NCI-H82 treated with DMSO at 0.1 percent for 48 hours (cell line): Measurements from ENCODE around the gene LRP5.
"Not testable (repeated sequence)": the region's sequence is repeated elsewhere in the genome, so short reads cannot be mapped to it uniquely, and the experiment has no call there.

Experiments
- DNase-seq: peaks from one replicate; lab custom pipeline; 2025; ENCODE audit not compliant: unreplicated experiment; lab: John Stamatoyannopoulos, UW

LRP5 gene

DNA sequence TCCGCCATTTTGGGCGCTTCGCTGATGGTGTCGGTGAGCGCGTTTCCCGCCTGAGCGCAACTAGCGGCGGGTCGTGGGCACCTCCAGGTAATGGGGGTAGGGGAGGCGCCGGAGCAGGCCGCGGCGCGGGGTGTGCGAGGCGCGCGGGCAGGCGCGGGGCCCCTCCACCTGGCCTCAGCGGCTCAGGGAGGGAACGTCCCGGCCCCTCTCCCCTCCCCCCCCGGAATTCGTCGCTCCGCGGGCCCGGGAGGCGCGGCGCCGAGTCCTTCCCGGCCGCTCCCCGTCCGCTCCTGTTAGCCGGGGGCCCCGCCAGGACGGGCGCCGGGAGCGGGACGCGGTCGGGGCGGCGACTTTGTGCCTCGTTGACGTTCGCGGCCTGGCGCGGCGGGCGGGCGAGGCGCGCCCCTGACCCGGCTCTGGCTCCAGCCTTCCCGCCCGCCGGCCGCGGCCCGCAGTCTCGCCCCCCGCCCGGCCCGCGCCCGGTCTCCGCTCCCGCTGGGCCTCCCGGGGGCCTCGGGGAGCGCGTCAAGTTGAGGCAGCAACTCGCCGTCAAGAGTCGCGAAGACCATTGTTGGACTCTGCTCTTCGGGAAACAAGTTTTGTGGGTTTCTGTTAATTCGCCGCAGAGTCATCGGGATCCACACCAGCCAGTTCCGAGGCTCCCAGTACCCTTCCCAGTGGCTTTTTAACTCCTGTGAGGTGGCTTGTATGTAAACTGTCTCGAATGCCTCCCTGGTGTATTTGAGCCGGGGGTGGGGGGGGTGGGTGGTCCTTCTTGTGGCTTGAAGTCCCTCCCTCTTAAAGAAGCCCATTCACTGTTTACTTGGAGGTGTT, 148.6 kb downstream of the LRP5 start, which contains the start of gene PPP6R3:
Gene PPP6R3 (plus strand): TSS at position 12 of the 834 bp plus-strand sequence. CDS start 76,913 bp downstream, outside the sequence.
- no peak for DNase-seq

DNA sequence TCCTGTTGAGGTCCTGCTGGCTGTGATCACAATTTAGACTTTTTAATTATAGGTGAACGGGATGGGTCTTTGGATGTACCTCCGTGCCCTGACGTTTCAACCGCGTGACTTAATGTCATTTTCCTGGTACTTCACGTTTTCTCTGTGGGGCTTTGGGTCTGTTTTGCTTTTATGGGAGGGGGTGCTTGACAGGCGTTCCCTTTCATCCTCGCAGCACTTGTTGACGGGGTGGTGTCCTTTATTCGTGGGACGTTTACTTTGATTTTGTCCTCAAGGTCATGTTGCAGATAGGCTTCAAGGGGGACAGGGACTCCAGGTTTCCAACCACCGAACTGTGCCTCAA, 149.2 kb downstream of the LRP5 start:
- DNase-seq: no peak

DNA sequence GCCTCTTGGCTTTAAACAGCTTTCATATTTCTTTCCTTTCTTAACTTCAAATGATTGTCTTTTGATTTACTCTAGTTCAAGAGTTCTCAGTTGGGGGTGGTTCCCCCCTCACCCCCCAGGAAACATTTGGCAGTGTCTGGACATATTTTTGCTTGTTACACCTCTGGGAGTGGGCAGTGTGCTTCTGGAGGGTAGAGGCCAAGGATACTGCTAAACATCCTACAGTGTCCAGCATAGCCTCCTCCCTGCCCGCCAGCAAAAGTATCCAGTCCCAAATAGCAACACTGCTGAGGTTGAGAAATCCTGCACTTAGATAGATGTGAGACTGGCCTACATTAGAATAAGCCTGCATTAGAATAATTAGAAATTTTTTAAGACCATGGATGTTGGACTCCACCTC, 151.3 kb downstream of the LRP5 start:
- DNase-seq: no peak

DNA sequence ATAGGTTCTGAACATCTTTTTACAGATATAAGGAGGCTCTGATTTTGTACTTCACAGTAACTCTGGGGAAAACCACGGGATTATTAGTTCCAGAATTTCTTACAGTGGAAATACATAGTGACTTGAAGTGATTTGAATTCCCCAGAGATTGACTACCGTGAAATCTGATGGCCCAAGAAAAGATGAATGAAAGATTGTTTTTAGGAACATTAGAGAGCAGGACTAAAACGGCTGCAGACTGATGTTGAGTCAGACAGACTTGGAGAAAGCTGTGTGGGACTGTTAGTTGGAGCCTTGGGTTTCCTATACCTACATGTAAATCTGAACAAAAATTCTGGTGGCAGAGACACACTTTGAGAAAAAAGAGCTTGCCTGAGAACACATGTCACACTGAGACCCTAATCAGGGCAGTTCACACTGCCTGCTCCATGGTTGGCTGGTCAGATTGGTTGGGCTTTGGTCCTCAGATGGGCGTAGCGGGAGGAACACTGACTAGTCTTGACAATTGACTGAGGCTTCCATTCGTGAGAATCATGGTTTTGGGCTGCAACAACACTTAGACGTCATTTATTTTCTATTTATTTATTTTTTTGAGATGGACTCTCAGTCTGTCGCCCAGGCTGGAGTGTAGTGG, 154.9 kb downstream of the LRP5 start:
- DNase-seq: no peak

DNA sequence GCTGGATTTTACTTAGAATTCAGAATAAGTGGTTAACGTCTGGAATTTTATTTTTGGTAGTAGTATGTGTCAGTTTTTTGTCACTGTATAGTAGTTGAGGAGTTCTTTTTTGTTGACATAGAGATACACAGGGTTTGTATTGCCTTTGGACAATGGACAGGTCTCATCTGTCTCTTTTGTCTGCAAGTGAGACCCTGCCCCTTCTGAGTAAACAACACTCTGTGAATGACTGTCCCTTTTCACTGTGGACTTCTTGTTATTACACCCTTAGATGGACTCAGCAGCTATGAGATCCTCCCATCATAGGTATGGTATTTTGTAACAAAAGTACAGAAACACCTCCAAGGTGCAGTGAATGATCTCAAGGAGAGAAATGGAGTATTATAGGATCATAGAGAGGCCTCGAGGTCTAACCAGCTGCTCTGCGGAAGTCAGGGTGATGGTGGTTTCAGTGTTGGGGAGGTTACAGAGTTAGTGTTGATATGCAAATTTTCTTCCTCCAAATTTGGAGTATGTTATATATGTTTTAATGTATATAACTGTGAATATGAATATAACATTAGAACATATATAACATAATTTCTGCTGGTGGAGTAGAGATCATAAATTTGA, 155.9 kb downstream of the LRP5 start:
- no peak for DNase-seq

DNA sequence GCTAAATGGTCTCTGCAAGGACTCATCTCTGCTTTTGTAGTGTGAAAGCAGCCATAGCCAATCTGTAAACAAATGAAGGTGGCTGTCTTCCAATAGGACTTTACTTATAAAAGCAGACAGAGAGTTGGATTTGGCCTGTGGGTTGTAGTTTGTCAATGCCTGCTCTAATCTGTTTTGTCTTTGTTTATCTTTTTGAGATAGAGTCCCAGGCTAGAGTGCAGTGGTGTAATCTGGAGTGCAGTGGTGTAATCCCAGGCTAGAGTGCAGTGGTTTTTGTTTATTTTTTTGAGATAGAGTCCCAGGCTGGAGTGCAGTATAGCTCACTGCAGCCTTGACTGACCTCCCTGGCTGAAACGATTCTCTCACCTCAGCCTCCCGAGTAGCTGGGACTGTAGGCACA, 156.7 kb downstream of the LRP5 start:
- no peak for DNase-seq

DNA sequence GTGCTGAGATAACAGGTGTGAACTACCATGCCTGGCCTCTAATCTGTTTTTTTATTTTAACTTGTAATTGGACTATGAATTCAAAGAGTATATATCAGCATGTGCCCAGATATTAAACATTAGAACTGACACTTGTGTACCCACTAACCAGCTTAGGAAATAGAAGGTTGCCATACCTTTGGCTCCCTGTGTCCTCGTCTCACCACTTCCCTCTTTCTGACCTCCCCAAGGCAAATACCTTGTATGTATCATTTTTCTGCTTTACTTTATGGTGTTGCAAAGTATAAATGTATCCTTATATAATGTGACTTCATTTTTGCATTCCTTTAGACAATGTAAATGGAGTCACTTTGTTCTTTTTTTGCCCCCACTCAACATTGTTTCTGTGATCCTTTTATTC, 157.3 kb downstream of the LRP5 start:
- DNase-seq: no peak

DNA sequence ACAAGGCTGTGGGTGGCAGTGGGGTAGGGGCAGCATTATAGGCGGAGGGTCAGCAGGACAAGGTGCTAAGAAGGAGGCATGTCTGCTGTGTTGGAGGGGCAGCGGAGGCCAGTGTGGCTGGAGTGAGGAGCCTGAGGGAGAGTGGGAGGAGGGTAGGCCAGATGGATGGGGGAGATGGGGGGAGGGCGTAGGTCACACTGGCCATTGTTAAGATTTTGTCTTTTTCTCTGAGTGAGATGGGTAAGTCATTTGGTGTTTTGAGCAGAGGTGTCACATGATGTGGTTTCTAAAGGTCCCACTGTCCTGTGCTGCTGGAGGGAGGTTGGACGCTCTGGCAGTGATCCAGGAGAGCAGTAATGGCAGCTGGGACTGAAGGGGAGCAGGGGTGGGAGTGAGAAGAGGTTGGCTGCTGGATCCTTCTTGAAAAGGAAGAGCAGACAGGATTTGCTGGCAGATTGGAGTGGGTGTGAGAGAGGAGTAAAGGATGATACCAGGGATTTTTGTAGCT, 158.0 kb downstream of the LRP5 start:
- DNase-seq: no peak

DNA sequence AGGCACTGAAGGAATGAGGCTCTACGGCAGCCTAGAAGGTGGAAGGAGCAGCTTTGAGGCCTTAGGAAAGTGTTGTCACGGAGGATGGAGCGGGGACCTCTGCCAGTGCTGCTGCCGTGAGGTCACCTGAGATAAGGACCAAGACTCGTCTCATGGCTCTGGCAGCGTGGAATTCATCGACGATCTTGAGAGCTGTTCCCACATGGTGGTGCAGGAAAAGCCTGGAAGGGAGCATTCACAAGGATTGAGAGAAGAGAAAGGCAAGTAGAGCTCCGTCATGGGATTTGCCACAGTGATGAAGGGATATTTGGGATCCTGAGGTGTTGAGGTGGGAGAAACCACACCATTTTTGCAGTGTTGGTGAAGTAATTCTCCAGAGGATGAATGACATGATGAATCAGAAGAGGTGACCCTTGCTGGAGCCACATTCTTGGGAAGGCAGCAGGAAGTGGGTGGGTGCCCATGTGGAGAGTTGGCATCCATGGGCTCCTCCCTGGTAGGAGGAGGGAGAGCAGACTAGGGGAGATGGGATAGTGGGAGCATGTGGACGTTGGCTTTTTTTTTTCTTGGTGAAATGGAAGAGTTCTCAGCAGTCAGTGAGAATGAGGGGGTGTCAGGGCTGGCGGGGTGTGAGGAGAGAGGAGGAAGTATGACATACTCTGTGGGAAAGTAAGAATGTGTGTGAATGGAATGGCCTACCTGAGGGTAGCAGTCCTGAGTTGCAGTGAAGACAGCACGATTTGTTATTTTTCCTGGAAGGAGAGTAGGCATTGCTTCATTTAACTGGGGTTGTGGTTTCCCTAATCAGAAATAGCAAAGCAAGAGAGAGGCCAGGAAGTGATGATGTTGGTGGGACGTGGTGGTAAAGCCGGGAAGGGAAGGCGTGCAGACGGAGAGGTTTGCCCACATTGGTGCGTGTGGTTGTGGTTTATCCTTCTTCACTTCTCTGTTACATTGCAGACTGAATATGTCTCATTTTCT, 159.3 kb downstream of the LRP5 start:
- DNase-seq: no peak

DNA sequence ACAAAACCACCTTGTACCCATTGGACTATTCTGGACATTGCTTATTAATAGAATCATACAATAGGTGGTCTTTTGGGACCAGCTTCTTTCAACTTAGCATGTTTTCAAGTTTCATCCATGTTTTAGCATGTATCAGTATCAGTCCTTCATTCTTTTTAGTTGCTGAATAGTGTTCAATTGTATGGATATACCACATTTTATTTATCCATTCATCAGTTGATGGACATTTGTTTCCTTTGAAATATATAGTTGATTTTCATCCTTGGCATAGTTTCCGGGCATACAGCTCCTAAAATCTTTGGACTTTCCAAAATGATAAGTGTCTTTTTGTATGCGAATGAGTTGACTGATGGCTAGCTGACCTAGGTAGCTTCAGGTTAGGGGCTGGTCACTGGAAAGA, 160.4 kb downstream of the LRP5 start:
- DNase-seq: no peak

DNA sequence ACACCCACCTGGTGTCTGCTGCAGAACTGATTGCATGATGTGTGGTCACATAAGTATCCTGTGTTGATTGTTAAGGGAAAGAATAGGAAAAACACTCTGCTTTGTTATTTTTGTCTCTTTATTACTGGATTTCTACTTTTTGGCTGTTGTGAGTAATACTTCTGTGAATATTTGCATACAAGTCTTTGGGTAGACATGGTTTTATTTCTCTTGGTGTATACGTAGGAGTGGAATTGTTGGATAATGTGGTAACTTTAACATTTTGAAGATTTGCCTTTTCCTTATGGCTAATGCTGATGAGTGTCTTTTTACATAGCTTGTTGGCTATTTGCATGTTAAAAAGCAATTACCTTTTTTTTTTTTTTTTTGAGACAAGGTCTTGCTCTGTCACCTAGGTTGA, 161.3 kb downstream of the LRP5 start:
- no peak for DNase-seq

DNA sequence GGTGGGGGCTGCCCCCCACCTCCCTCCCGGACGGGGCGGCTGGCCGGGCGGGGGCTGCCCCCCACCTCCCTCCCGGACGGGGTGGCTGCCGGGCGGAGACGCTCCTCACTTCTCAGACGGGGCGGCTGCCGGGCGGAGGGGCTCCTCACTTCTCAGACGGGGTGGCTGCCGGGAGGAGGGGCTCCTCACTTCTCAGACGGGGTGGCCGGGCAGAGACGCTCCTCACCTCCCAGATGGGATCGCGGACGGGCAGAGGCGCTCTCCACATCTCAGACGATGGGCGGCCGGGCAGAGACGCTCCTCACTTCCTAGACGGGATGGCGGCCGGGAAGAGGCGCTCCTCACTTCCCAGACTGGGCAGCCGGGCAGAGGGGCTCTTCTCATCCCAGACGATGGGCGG, 163.2 kb downstream of the LRP5 start:
- DNase-seq: not testable (repeated sequence)

DNA sequence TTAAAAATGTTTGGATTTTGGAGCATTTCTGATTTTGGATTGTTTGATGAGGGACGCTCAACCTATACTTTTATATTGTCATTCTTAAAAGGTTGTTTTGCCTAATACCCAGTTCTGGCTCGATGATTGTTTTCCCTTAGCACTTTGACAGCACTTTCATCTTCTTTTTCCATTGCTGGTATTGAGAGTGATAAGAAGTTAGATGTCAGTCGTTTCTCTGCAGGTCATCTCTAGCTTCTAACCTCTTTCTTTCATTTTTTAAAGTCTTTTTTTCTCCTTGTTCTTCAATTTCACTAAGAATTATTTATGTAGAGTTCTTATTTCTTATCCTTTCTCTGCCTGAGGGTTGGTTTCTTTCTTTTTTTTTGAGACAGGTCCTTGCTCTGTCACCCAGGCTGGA, 167.0 kb downstream of the LRP5 start:
- no peak for DNase-seq

DNA sequence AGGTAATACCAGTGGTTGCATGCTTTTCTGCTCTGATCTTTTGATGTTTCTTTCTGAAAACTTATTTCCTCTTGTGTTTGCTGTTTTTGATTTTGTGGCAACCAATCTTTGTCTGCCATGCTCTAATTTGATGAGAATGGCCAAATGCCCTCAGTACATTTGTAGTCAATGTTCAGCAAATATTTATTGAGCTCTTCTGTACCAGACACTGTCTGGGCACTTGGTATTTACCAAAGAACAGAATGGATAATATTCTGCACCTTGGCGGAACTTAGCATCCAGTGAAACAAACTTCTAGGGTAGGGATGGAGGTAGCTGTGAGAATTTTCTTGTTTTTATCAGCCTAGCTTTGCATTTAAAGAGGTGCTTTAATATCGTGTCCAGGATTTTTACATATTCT, 167.8 kb downstream of the LRP5 start:
- DNase-seq: no peak

DNA sequence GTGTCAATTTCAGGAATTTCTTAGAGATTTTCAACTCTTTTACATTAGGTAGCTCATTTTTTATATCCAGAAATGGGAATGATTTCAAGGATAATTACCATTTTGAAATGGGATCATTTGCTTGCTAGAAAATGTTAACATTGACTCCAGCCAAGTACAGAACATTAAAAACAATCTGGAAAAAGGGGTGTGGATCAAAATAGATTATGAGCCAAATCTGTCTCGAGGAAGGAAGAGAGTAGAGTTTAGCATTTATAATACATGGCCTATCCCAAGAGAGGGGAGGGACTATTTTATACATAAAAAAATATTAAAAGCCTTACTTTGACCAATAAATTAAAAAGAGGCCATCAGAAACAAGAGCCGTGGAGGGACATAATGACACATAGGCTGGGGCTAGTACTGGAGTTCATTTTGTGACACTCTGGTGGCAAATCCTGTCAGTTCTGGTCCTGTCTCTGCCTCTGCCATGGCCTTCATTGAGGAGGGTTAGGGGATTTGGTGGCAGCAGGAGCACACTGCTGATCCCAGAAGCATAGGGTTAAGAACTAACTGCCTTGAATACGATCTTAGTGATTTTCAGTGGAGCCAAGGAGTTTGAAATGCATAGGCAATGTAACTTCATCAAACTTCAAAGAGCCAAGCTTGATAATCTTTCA, 168.6 kb downstream of the LRP5 start:
- no peak for DNase-seq

DNA sequence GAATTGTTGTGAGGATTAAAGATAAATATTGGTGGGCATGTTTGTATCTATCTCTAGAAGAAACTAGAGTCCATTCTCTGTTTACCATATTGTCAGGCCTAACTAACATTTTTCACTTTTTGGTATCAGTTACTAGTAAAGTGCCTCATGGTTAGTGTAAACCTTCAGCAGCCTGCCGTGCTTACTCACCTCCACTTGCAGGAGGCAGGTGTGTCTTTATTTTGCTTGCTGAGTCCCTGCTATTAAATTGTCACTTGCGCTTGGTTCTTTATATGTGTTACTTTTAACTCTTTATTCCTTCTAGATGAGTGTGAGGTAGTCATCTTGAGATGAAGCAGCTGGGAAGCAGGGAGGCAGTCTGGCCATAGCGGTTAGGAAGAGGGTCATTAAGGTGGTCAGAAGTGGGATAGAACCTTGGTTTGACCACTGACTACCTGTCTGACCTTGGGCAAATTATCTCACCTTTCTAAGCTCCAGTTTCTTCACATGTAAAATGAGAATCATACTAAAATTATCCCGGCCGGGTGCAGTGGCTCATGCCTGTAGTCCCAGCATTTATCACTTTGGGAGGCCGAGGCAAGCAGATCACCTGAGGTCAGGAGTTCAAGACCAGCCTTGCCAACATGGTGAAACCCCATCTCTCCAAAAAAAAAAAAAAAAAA, 169.3 kb downstream of the LRP5 start:
- DNase-seq: no peak

DNA sequence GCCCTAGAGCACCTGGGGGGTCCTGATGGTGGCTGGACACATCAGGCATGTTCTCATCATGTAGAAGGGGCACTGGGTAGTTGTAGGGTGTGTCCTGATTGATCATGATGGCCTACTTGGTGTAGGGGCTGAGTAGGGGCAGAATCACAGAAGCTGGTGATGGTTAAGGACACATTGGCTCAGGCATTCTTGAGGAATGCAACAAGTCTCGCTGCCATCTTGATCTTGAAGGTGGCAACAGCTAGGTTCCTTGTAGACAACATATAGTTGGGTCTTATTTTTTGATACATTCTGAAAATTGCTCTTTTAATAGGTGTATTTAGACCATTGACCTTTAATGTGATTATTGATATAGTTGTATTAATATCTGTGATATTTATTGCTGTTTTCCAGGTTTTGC, 176.2 kb downstream of the LRP5 start:
- no peak for DNase-seq

DNA sequence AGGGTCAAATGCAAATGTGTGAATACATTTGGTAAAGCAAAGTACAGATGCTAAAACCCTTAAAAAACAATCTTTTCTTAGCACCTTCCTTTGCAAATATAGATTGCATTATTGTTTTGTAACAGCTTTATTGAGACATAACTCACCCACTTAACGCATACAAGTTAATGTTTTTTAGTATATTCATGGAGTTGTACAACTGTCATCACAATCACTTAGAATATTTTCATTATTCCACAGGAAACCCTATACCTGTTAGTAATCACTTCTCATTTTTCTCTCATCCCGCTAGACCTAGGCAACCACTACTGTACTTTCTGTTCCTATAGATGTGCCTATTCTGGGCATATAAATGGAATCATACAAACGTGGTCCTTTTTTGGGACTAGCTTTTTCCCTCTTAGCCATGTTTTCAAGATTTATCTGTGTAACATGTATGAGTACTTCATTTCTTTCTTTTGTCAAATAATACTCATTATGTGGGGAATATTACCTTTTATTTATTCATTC, 182.9 kb downstream of the LRP5 start:
- DNase-seq: no peak

DNA sequence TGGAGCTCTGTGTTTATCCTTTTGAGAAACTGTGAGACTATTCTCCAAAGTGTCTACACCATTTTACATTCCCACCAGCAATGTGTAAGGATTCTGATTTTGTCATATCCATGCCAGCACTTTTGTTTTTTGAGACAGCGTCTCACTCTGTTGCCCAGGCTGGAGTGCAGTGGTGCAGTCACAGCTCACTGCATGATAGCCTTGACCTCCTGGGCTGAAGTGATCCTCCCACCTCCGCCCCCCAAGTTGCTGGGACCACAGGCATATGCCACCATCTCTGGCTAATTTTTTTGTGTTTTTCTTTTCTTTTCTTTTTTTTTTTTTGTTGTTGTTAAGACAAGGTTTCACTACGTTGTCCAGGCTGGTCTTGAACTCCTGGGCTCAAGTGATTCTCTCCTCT, 183.5 kb downstream of the LRP5 start:
- DNase-seq: no peak

DNA sequence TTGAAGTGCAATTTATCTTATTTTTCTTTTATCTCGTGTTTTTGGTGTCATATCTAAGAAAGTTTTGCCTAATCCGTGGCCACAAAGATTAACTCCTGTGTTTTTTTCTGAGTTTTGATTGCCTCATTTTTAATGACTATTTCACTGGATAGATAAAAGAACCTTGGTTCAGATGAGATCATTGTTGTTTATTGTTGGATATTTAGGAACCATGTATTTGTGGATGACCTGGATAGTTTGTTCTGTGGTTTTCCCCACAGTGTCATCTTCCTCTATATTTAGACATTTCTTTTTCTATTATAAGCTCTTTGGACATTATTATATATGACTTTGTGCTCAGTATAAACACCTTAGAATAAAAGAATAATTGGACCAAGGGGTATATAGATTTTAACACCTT, 185.4 kb downstream of the LRP5 start:
- DNase-seq: no peak
